Spleen (tissue), 7 donors: ENCODE data around the gene ACACB.

Experiments
- POLR2A ChIP-seq, 3 donors: fragments of 450-650 bp; IDR thresholded peaks; one replicate each; pipeline ENCODE4 v1.5.1; 2017; ENCODE audit warnings: antibody characterized with exemption in 3 of 3, mild to moderate bottlenecking in 1 of 3
- POLR2AphosphoS5 ChIP-seq, 3 donors: sonication (generic); formaldehyde crosslinking; IDR thresholded peaks; one replicate each; pipeline ENCODE4 v1.5.1; 2017; ENCODE audit warnings: antibody characterized with exemption in 3 of 3
- TF ChIP-seq, protein P1 (sequence below), 11 experiments: fragments of 200-600 bp in 7 of 11; fragments of 450-650 bp in 4 of 11; sonication (generic) in 4 of 11; IDR thresholded peaks in 8 of 11; conservative IDR thresholded peaks in 3 of 11; 1 replicate in 7 of 11; 2 replicates in 4 of 11; pipeline versions ENCODE4 v1.4.0 to v1.8.0; 2016 to 2021; ENCODE audit warnings: antibody characterized with exemption in 11 of 11, inconsistent platforms in 4 of 11, mild to moderate bottlenecking in 1 of 11
- donor health status: DM: no; HTN: no; CAD: no; lungs with moderate emphysema.
- donor health status: DM: no; HTN: no; CAD: no.
- donor health status: DM: no; HTN: no; CAD: no.

- no peak for TF ChIP-seq POLR2AphosphoS5 (IDR thresholded peaks at IDR 0.05)
- TF ChIP-seq POLR2A (IDR thresholded peaks at IDR 0.05) = no peak
- TF ChIP-seq, protein P1, sequence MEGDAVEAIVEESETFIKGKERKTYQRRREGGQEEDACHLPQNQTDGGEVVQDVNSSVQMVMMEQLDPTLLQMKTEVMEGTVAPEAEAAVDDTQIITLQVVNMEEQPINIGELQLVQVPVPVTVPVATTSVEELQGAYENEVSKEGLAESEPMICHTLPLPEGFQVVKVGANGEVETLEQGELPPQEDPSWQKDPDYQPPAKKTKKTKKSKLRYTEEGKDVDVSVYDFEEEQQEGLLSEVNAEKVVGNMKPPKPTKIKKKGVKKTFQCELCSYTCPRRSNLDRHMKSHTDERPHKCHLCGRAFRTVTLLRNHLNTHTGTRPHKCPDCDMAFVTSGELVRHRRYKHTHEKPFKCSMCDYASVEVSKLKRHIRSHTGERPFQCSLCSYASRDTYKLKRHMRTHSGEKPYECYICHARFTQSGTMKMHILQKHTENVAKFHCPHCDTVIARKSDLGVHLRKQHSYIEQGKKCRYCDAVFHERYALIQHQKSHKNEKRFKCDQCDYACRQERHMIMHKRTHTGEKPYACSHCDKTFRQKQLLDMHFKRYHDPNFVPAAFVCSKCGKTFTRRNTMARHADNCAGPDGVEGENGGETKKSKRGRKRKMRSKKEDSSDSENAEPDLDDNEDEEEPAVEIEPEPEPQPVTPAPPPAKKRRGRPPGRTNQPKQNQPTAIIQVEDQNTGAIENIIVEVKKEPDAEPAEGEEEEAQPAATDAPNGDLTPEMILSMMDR (IDR thresholded peaks at IDR 0.05 in 8 of 11, conservative IDR thresholded peaks at IDR 0.05 in 3 of 11) = no peak
These were observed 14.1 kb downstream of the ACACB start for GRCh38 chr12:109130297-109131153.
